ENCODE results near the gene RAB34.

Gene RAB34

GRCh38 chr17:28763137-28763799 is 45.6 kb upstream of the RAB34 start:
- Histone ChIP-seq H2AFZ (ENCODE audit: low read depth, low read length, severe bottlenecking) (no peak overlapping the region), H3F3A (ENCODE audit: insufficient read depth) (0 out of 2 replicates have a peak, but pooled peaks cover 12% of the 10 kb centered on the region), H3K9me3 (ENCODE audit: insufficient read depth, low read length) (no peaks in the 10 kb centered on the region), H4K20me1 (ENCODE audit: low read depth, low read length) (no peaks in the 10 kb centered on the region), H3K79me2 (ENCODE audit: insufficient read depth, low read length) (peaks cover 11% of the 10 kb centered on the region; the same call in 1 of the 2 replicates), H3K9ac (ENCODE audit: low read length) (no peak overlapping the region), H3K4me3 (ENCODE audit: insufficient read depth, low read length, poor library complexity, severe bottlenecking) (no peak overlapping the region), H3K27ac (ENCODE audit: low read depth, low read length) (no peak overlapping the region), H3K27me3 (ENCODE audit: low read length) (no peaks in the 10 kb centered on the region), H3K4me2 (ENCODE audit: low read depth, low read length, poor library complexity, severe bottlenecking) (no peak overlapping the region), H3K9me2 (replicated peaks; ENCODE audit: insufficient read depth, low read length) (no peaks in the 10 kb centered on the region), H3K36me3 (ENCODE audit: low read length) (no peaks in the 10 kb centered on the region)
- no peak for TF ChIP-seq EZH2phosphoT487 (conservative IDR thresholded peaks at IDR 0.05; ENCODE audit: low read length)
- TF ChIP-seq CTCF (IDR thresholded peaks at IDR 0.05; ENCODE audit: insufficient read depth, low read length, poor library complexity, severe bottlenecking), result no peak

DNA sequence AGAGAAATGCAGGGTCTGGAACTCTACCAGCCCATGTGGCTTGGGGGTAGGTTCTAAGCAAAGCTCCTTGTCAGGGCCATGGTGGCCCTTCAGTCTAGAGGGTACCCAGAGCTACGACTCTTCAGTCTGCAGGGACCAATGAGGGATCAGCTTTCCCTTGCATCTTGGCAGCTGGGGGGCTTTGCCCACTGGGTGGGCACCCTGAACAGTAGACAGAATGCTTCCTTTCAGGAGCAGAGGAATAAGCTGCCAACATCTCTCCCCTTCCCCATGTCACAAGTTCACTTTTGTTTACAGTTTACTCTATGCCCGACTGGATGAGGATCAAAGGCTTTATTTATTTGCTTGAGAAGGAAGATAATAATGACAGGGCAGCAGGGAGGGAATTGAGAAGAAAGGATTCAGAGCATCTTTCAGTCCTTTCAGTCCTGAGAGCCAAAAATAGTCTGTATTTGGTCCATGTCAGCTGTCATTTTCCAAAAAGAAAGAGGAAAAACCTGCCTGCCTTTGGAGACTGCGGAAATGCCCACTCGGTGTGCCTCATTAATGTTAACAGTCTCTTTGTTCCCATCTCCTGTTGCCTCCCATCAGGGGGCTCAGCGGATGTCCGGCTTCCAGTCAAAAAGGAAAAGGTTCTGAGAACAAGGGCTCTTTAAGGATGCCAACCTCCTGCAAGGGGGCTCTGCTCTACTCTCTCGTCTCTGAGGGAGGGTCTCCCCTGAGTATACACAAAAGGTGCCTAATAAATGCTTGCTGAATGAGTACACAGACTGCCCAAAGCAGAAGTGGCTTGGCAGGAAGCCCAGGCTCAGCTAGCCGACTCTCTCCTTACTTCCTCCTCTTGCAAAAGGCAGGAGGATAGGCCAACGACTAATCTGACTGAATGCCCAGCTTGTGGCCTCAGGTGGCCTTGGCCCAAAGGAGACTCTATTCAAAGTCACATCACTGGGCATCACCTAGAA is 43.2 kb upstream of the RAB34 start:
- Histone ChIP-seq H3K79me2 (ENCODE audit: insufficient read depth, low read length) (0 out of 2 replicates have a peak, but pooled peaks cover 5% of the 10 kb centered on the region), H4K20me1 (ENCODE audit: low read depth, low read length) (no peaks in the 10 kb centered on the region), H3K4me3 (ENCODE audit: insufficient read depth, low read length, poor library complexity, severe bottlenecking) (no peak overlapping the region), H3K27me3 (ENCODE audit: low read length) (no peaks in the 10 kb centered on the region), H3K36me3 (ENCODE audit: low read length) (no peaks in the 10 kb centered on the region), H3K4me2 (ENCODE audit: low read depth, low read length, poor library complexity, severe bottlenecking) (no peak overlapping the region), H3K9ac (ENCODE audit: low read length) (no peak overlapping the region), H3K27ac (ENCODE audit: low read depth, low read length) (no peak overlapping the region), H3K9me2 (replicated peaks; ENCODE audit: insufficient read depth, low read length) (no peaks in the 10 kb centered on the region), H2AFZ (ENCODE audit: low read depth, low read length, severe bottlenecking) (no peak overlapping the region), H3K9me3 (ENCODE audit: insufficient read depth, low read length) (no peaks in the 10 kb centered on the region), H3F3A (ENCODE audit: insufficient read depth) (peaks cover 23% of the 10 kb centered on the region)
- TF ChIP-seq CTCF (IDR thresholded peaks at IDR 0.05; ENCODE audit: insufficient read depth, low read length, poor library complexity, severe bottlenecking), result no peak
- TF ChIP-seq EZH2phosphoT487 (conservative IDR thresholded peaks at IDR 0.05; ENCODE audit: low read length), result no peak

- Histone ChIP-seq H3F3A (ENCODE audit: insufficient read depth) (peaks cover 12% of the 10 kb centered on the region), H3K4me3 (ENCODE audit: insufficient read depth, low read length, poor library complexity, severe bottlenecking) (no peak overlapping the region), H3K4me2 (ENCODE audit: low read depth, low read length, poor library complexity, severe bottlenecking) (no peak overlapping the region), H3K36me3 (ENCODE audit: low read length) (no peaks in the 10 kb centered on the region), H3K27me3 (ENCODE audit: low read length) (no peaks in the 10 kb centered on the region), H3K9ac (ENCODE audit: low read length) (no peak overlapping the region), H2AFZ (ENCODE audit: low read depth, low read length, severe bottlenecking) (no peak overlapping the region), H3K9me3 (ENCODE audit: insufficient read depth, low read length) (no peaks in the 10 kb centered on the region), H3K79me2 (ENCODE audit: insufficient read depth, low read length) (0 out of 2 replicates have a peak, but pooled peaks cover 5% of the 10 kb centered on the region), H4K20me1 (ENCODE audit: low read depth, low read length) (no peaks in the 10 kb centered on the region), H3K9me2 (replicated peaks; ENCODE audit: insufficient read depth, low read length) (no peaks in the 10 kb centered on the region), H3K27ac (ENCODE audit: low read depth, low read length) (no peak overlapping the region)
- no peak for TF ChIP-seq EZH2phosphoT487 (conservative IDR thresholded peaks at IDR 0.05; ENCODE audit: low read length)
- no peak for TF ChIP-seq CTCF (IDR thresholded peaks at IDR 0.05; ENCODE audit: insufficient read depth, low read length, poor library complexity, severe bottlenecking)
Measured at GRCh38 chr17:28759256-28759865, 41.7 kb upstream of the RAB34 start.

Measured in SU-DHL-6 (cell line).